Tibial nerve (tissue), 4 donors: ENCODE measurements around the gene THSD7B. TPM values are rescaled to one million over a fixed set of nuclear protein-coding genes. Genes with fewer than 3 reads are reported as not detected.

Source experiments
- DNase-seq, 2 donors: peaks; one replicate each; pipeline ENCODE4 v3.0.0-alpha.2; 2019; ENCODE audit warnings: low spot score in 2 of 2
- H3K27ac ChIP-seq, 4 donors: fragments of 200-600 bp; sonication (generic) in 3 of 4; one replicate each; pipeline ENCODE4 v1.5.1; 2017 to 2019; ENCODE audit warnings: mild to moderate bottlenecking in 1 of 4
- H3K27me3 ChIP-seq, 2 donors: fragments of 200-600 bp; sonication (generic) in 1 of 2; one replicate each; pipeline versions ENCODE4 v1.5.1 to v1.6.0; 2017 to 2019
- H3K36me3 ChIP-seq, 3 donors: fragments of 200-600 bp; sonication (generic); one replicate each; pipeline ENCODE4 v1.5.1; 2018 to 2019
- H3K4me1 ChIP-seq, 4 donors: fragments of 200-600 bp; sonication (generic) in 3 of 4; one replicate each; pipeline ENCODE4 v1.5.1; 2017 to 2019
- H3K4me3 ChIP-seq, 4 donors: fragments of 200-600 bp; sonication (generic) in 3 of 4; one replicate each; pipeline ENCODE4 v1.5.1; 2017 to 2019; ENCODE audit warnings: mild to moderate bottlenecking in 1 of 4, moderate library complexity in 1 of 4
- H3K9me3 ChIP-seq, 4 donors: fragments of 200-600 bp; sonication (generic) in 3 of 4; one replicate each; pipeline ENCODE4 v1.5.1; 2017 to 2019
- CTCF ChIP-seq, 5 experiments: fragments of 200-600 bp in 3 of 5; fragments of 450-650 bp in 2 of 5; sonication (generic) in 3 of 5; IDR thresholded peaks; one replicate each; pipeline ENCODE4 v1.5.1; 2016 to 2019; ENCODE audit warnings: antibody characterized with exemption in 5 of 5, mild to moderate bottlenecking in 3 of 5, moderate library complexity in 2 of 5
- EP300 ChIP-seq, 2 donors: sonication (generic); formaldehyde crosslinking; IDR thresholded peaks; one replicate each; pipeline ENCODE4 v1.6.1; 2017; ENCODE audit warnings: antibody characterized with exemption in 2 of 2, mild to moderate bottlenecking in 1 of 2
- POLR2A ChIP-seq, 2 donors: fragments of 450-650 bp; IDR thresholded peaks; one replicate each; pipeline ENCODE4 v1.6.1; 2017; ENCODE audit warnings: antibody characterized with exemption in 2 of 2, mild to moderate bottlenecking in 2 of 2, moderate library complexity in 2 of 2
- WGBS, 2 donors: methylation state at CpG; one replicate each; pipeline ENCODE4 v1.1.5; 2018; 5-methylcytosine and 5-hydroxymethylcytosine counted together
- total RNA-seq, 4 donors: library from RNA; depleted of rRNA; stranded (reverse); fragments of >200 nt; gene quantifications; one replicate each; pipeline ENCODE4 v1.1.0, GENCODE V29; 2016

The THSD7B gene
- total RNA-seq, 4 donors from 2014 or later, result 1.5 to 13.8 (median 6.7) TPM

GRCh38 chr2:137237055-137237454, 471.7 kb downstream of the THSD7B start:
- WGBS, 2 donors, result 65 to 67% methylated on average over 4 of the region's 4 CpGs
- no peaks in the 10 kb centered on the region for H3K9me3 ChIP-seq
- H3K27me3 ChIP-seq, result no peaks in the 10 kb centered on the region
- TF ChIP-seq POLR2A (IDR thresholded peaks at IDR 0.05) (no peak), EP300 (IDR thresholded peaks at IDR 0.05) (no peak), CTCF (IDR thresholded peaks at IDR 0.05) (no peak)
- DNase-seq, result no peak
- no peaks in the 10 kb centered on the region for H3K36me3 ChIP-seq
- H3K27ac ChIP-seq, result peak overlapping the region in 1 of 4 donors; percentile 49
- no peak overlapping the region for H3K4me3 ChIP-seq
- no peaks in the 10 kb centered on the region for H3K4me1 ChIP-seq

DNA sequence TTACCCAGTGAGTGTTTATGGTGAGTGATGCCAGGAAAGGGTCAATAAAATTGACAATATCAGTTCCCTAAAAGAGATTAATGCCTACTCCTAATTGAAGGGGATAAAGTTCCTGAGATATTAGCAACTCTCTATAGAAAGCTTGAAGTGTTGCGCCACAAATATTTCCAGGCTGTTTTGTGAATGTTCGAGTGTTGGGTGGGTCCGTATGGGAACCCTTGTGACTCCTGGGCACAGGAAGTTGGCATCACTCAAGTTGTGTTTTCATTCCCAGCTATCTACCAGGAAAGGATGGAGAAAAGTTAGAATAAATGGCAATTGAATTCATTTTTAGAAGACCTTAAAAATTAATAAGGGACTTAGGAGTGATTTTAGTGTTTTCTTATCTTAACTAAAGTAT, 472.7 kb downstream of the THSD7B start:
- no peak overlapping the region for H3K27ac ChIP-seq

DNA sequence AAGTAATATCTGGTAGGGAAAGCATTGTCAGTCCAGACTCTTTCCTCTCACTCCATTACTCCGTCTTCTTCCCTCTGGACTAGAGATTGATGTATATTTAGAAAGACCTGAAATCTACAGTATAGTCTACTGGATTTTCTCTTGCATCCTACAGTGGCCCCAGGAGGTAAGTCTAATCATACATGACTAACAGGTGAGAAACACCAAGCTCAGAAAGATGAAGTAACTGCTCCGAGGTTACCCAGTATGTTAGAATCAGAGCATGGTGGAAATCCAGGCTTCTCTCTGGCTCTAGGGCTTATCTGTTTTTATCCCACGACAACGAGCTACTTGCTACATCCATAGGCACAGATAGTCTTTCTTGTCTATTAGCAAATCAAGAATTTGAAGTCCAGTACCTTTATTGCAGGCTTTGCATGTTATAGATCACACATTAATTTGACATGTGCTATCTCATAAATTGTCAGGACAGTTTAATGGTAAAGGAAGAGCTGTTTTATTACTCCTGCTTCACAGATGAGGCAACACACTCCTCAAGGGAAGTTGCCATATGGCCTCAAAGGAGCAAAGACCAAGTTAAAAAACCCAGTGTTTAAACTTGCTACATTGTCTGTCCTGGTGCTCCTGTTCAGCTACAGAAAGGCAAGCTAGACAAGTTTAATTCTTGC, 484.3 kb downstream of the THSD7B start:
- H3K27ac ChIP-seq, result no peak overlapping the region
- 65 to 74% methylated on average over 4 of the region's 4 CpGs for WGBS, 2 donors
- H3K36me3 ChIP-seq, result no peaks in the 10 kb centered on the region
- no peak overlapping the region for H3K4me3 ChIP-seq
- H3K9me3 ChIP-seq, result no peaks in the 10 kb centered on the region
- H3K4me1 ChIP-seq, result no peaks in the 10 kb centered on the region
- no peaks in the 10 kb centered on the region for H3K27me3 ChIP-seq
- TF ChIP-seq POLR2A (IDR thresholded peaks at IDR 0.05) (no peak), EP300 (IDR thresholded peaks at IDR 0.05) (no peak), CTCF (IDR thresholded peaks at IDR 0.05) (no peak)
- DNase-seq, result no peak

More for the DNA sequence above, 472.7 kb downstream of the THSD7B start:
- no peaks in the 10 kb centered on the region for H3K9me3 ChIP-seq
- 87 to 89% methylated on average over 3 of the region's 3 CpGs for WGBS, 2 donors
- H3K27me3 ChIP-seq, result no peaks in the 10 kb centered on the region
- H3K36me3 ChIP-seq, result no peaks in the 10 kb centered on the region
- no peak overlapping the region for H3K4me3 ChIP-seq
- TF ChIP-seq CTCF (IDR thresholded peaks at IDR 0.05) (no peak), EP300 (IDR thresholded peaks at IDR 0.05) (no peak), POLR2A (IDR thresholded peaks at IDR 0.05) (no peak)
- no peaks in the 10 kb centered on the region for H3K4me1 ChIP-seq
- no peak for DNase-seq

GRCh38 chr2:137250401-137250800, 485.1 kb downstream of the THSD7B start:
- Histone ChIP-seq H3K4me1 (no peaks in the 10 kb centered on the region), H3K4me3 (no peak overlapping the region), H3K36me3 (no peaks in the 10 kb centered on the region), H3K9me3 (no peaks in the 10 kb centered on the region), H3K27ac (no peak overlapping the region), H3K27me3 (no peaks in the 10 kb centered on the region)
- 91 to 92% methylated on average over 3 of the region's 3 CpGs for WGBS, 2 donors
- no peak for DNase-seq
- no peak for TF ChIP-seq POLR2A (IDR thresholded peaks at IDR 0.05)
- TF ChIP-seq CTCF (IDR thresholded peaks at IDR 0.05), result no peak
- TF ChIP-seq EP300 (IDR thresholded peaks at IDR 0.05), result no peak

DNA sequence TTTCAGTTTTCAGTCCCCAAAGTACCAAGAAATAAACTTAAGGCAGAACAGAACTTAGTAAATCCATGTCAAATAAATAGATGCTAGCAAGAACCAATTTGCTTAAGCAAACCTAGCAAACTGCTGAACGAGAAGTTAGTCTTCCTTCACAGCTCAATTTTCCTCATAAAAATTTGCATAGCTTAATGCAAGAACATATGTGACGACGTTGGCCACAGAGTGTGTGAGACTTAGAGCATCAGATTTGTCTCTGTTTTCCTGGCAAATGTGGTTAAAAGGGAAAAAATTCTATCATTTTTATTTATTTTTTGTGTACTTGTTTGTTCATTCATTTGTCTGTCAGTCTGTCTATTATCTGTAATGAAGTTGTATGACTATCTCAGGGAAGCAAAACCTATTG, 485.7 kb downstream of the THSD7B start:
- no peaks in the 10 kb centered on the region for H3K36me3 ChIP-seq
- no peak overlapping the region for H3K27ac ChIP-seq
- WGBS, 2 donors, result 76 to 77% methylated on average over 3 of the region's 3 CpGs
- H3K4me3 ChIP-seq, result no peak overlapping the region
- no peaks in the 10 kb centered on the region for H3K9me3 ChIP-seq
- TF ChIP-seq EP300 (IDR thresholded peaks at IDR 0.05) (no peak), POLR2A (IDR thresholded peaks at IDR 0.05) (no peak), CTCF (IDR thresholded peaks at IDR 0.05) (no peak)
- no peaks in the 10 kb centered on the region for H3K27me3 ChIP-seq
- DNase-seq, result no peak
- no peaks in the 10 kb centered on the region for H3K4me1 ChIP-seq
